Mucosa of descending colon (tissue), 3 donors: ENCODE data around the gene B3GLCT. TPM values are rescaled to one million over a fixed set of nuclear protein-coding genes. Genes with fewer than 3 reads are reported as not detected.

Experiments used
- ATAC-seq: fragments of 200-7000 bp; cut with Tn5 transposase; one replicate; pipeline ENCODE4 v1.9.1; 2020; ENCODE audit warnings: mild to moderate bottlenecking, moderate library complexity
- DNase-seq, 3 donors: peaks; one replicate each; pipeline ENCODE4 v3.0.0-alpha.2; 2020
- H3K36me3 ChIP-seq: fragments of 200-600 bp; one replicate; pipeline ENCODE4 v1.8.0; 2021; ENCODE audit warnings: low read depth, mild to moderate bottlenecking
- H3K4me1 ChIP-seq: fragments of 200-600 bp; one replicate; pipeline ENCODE4 v1.8.0; 2021; ENCODE audit warnings: low read depth, mild to moderate bottlenecking
- H3K4me3 ChIP-seq: fragments of 200-600 bp; one replicate; pipeline ENCODE4 v1.8.0; 2021; ENCODE audit warnings: mild to moderate bottlenecking
- H3K9me3 ChIP-seq: fragments of 200-600 bp; one replicate; pipeline ENCODE4 v1.8.0; 2021; ENCODE audit warnings: mild to moderate bottlenecking
- intact Hi-C, 2 donors: fragments of 100-400 bp; cut with DNase I in 1 of 2; cut with micrococcal nuclease in 1 of 2; formaldehyde crosslinking; loops; one replicate each; pipeline versions ENCODE4 v1.11.0 to v1.11.1; 2022; cut with DNase I, micrococcal nuclease
- total RNA-seq, 3 donors: library from RNA; stranded (reverse); fragmentation: NEBNext Ultra II Directional in 2 of 3; extraction: Animal tissue kit (Norgen Biotek cat#: 25700) in 2 of 3; gene quantifications; one replicate each; pipeline versions ENCODE4 v1.2.1 to v1.2.4, GENCODE V29; 2021 to 2023
- TF ChIP-seq, protein P1 (sequence below): fragments of 200-600 bp; IDR thresholded peaks from one replicate; pipeline ENCODE4 v1.8.0; 2022; ENCODE audit warnings: antibody characterized with exemption, mild to moderate bottlenecking
- donor health status: DM: no; HTN: no; CAD: no; lungs with moderate emphysema.
- donor health status: DM: no; HTN: no; CAD: no.
- donor health status: DM: no; HTN: yes; CAD: no.

B3GLCT gene
- total RNA-seq, 3 donors from 2014 or later = 3.1 to 5.1 (median 4.0) TPM

DNA sequence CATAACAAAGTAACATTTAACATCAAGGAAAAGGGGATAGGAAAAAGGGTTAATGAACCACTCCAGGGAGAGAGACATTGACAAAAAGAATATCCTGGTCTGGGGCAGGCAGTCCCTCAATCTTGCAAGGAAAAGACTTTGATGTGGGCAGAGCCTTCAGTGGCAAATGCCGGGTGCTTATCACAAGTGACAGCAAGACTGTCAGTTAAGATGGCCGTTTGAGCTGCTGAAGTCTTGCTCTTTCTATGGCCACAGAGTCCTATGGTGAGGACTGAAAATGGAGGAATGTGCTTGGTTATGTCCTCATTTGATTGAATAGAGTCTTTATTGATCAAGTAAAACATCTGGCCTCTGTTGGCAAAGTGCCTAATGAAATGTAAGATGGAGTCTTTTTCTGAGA, 112.1 kb downstream of the B3GLCT start:
- DNase-seq (no peak), ATAC-seq (no peak)
- TF ChIP-seq, protein P1, sequence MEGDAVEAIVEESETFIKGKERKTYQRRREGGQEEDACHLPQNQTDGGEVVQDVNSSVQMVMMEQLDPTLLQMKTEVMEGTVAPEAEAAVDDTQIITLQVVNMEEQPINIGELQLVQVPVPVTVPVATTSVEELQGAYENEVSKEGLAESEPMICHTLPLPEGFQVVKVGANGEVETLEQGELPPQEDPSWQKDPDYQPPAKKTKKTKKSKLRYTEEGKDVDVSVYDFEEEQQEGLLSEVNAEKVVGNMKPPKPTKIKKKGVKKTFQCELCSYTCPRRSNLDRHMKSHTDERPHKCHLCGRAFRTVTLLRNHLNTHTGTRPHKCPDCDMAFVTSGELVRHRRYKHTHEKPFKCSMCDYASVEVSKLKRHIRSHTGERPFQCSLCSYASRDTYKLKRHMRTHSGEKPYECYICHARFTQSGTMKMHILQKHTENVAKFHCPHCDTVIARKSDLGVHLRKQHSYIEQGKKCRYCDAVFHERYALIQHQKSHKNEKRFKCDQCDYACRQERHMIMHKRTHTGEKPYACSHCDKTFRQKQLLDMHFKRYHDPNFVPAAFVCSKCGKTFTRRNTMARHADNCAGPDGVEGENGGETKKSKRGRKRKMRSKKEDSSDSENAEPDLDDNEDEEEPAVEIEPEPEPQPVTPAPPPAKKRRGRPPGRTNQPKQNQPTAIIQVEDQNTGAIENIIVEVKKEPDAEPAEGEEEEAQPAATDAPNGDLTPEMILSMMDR = no peak
- intact Hi-C loops = no loop called here
- no peaks in the 10 kb centered on the region for H3K4me1 ChIP-seq
- H3K36me3 ChIP-seq = no peaks in the 10 kb centered on the region
- peaks cover 33% of the 10 kb centered on the region for H3K9me3 ChIP-seq
- no peak overlapping the region for H3K4me3 ChIP-seq

DNA sequence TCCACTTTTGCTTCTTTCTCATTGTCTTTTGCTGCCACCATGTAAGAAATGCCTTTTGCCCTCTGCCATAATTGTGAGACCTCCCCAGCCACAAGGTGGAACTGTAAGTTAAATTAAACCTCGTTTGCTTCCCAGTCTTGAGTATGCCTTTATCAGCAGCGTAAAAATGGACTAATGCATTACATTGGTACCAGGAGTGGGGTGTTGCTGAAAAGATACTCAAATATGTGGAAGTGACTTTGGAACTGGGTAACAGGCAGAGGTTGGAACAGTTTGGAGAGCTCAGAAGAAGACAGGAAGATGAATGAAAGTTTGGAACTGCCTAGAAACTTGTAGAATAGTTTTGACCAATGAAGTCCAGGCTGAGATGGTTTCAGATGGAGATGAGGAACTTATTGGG, 115.2 kb downstream of the B3GLCT start:
- intact Hi-C loops = no loop called here
- DNase-seq (no peak), ATAC-seq (no peak)
- peaks cover 33% of the 10 kb centered on the region for H3K9me3 ChIP-seq
- H3K4me3 ChIP-seq = no peak overlapping the region
- H3K4me1 ChIP-seq = no peaks in the 10 kb centered on the region
- TF ChIP-seq, protein P1 = no peak
- H3K36me3 ChIP-seq = no peaks in the 10 kb centered on the region

DNA sequence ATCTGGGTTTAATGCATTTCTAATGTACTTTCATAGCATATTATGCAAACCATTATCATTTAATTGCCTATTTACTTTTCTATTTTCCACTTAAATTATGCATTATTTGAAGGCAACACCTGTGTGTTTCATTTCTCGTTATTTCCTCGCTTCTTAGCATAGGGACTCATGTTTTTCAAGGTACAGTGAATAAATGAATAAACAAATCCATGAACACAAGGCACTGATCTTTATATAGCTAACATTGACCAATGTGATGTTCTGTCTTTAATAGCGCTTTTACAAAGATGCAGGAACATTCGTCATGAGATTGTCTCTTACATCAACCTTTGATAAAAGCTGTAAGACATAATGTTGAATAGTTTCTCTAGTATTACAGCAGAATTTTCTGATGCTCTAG, 121.2 kb downstream of the B3GLCT start:
- H3K4me3 ChIP-seq = no peak overlapping the region
- H3K4me1 ChIP-seq = no peaks in the 10 kb centered on the region
- intact Hi-C loops = no loop called here
- DNase-seq = no peak
- no peak for ATAC-seq
- no peaks in the 10 kb centered on the region for H3K36me3 ChIP-seq
- TF ChIP-seq, protein P1 = no peak
- H3K9me3 ChIP-seq = peaks cover 5% of the 10 kb centered on the region

DNA sequence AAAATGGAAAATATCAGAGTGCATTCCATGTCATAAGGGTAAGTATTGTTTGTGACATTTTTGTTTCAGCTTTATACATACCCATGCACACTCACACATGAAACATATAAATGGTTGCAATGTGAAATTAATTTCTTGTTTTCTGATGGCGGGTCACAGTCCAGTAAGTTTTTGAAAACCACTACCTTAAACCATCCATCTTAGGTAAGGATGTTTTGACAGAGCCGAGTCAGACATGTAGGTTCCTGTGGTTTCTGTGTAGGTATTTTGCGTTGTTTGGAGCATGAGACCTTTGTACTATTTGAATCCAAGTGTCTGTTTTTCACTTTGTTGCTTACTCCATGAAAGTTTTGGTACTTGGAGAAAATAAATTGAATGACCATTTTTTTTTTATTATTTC, 121.7 kb downstream of the B3GLCT start:
- peaks cover 1% of the 10 kb centered on the region for H3K9me3 ChIP-seq
- no peak for DNase-seq
- TF ChIP-seq, protein P1 = no peak
- intact Hi-C loops = no loop called here
- ATAC-seq = no peak
- no peaks in the 10 kb centered on the region for H3K36me3 ChIP-seq
- H3K4me3 ChIP-seq = no peak overlapping the region
- no peaks in the 10 kb centered on the region for H3K4me1 ChIP-seq

- intact Hi-C loops = no loop called here
- no peak for ATAC-seq
- H3K36me3 ChIP-seq = no peaks in the 10 kb centered on the region
Measured at GRCh38 chr13:31322026-31322425, 122.3 kb downstream of the B3GLCT start.

More at GRCh38 chr13:31322026-31322425, 122.3 kb downstream of the B3GLCT start:
- Histone ChIP-seq H3K4me1 (no peaks in the 10 kb centered on the region), H3K4me3 (no peak overlapping the region), H3K9me3 (no peaks in the 10 kb centered on the region)
- TF ChIP-seq, protein P1 = no peak
- DNase-seq = no peak
